Measurements from ENCODE around the gene IPO9. TPM values are rescaled to one million over a fixed set of nuclear protein-coding genes. Genes with fewer than 3 reads are reported as not detected.

IPO9 gene
- total and polyA plus RNA-seq, 7 donors = 8.1 to 20.2 (median 15.5) TPM

DNA sequence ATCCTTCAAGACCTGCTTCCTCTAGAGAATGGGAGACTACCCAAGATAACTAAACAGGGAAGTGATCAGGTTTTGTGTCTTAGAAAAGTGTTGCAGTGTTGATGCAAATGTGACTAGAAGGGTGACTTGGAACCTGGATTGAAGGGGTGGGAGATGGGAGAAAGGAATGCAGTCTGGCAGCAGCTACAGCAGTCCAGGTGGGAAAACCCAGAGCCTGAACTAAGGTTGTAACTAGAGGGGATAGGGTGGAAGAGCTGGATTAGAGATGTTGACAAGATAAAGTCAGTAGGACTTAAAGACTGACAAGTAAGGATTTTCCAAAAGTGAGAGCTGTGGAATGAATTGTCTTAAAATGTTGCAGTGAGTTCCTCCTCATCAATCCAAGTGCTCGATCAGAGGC is 52.7 kb downstream of the IPO9 start:
- Histone ChIP-seq H3K27me3 (no peaks in the 10 kb centered on the region), H3K9me3 (no peaks in the 10 kb centered on the region), H3K36me3 (no peaks in the 10 kb centered on the region), H3K4me1 (peaks cover 0 to 41% (median 34%) of the 10 kb centered on the region in 4 donors), H3K4me3 (no peak overlapping the region), H3K27ac (no peak overlapping the region)
- WGBS, 2 donors = 83 to 86% methylated on average over 1 of the region's 1 CpG
- TF ChIP-seq EP300 (IDR thresholded peaks at IDR 0.05) = no peak
- no peak for TF ChIP-seq POLR2AphosphoS5 (IDR thresholded peaks at IDR 0.05)
- TF ChIP-seq, protein P1, sequence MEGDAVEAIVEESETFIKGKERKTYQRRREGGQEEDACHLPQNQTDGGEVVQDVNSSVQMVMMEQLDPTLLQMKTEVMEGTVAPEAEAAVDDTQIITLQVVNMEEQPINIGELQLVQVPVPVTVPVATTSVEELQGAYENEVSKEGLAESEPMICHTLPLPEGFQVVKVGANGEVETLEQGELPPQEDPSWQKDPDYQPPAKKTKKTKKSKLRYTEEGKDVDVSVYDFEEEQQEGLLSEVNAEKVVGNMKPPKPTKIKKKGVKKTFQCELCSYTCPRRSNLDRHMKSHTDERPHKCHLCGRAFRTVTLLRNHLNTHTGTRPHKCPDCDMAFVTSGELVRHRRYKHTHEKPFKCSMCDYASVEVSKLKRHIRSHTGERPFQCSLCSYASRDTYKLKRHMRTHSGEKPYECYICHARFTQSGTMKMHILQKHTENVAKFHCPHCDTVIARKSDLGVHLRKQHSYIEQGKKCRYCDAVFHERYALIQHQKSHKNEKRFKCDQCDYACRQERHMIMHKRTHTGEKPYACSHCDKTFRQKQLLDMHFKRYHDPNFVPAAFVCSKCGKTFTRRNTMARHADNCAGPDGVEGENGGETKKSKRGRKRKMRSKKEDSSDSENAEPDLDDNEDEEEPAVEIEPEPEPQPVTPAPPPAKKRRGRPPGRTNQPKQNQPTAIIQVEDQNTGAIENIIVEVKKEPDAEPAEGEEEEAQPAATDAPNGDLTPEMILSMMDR (IDR thresholded peaks at IDR 0.05) = no peak
- no peak for TF ChIP-seq POLR2A (IDR thresholded peaks at IDR 0.05)
- DNase-seq = no peak
- intact Hi-C loops (cut with DNase I) = no loop called here

DNA sequence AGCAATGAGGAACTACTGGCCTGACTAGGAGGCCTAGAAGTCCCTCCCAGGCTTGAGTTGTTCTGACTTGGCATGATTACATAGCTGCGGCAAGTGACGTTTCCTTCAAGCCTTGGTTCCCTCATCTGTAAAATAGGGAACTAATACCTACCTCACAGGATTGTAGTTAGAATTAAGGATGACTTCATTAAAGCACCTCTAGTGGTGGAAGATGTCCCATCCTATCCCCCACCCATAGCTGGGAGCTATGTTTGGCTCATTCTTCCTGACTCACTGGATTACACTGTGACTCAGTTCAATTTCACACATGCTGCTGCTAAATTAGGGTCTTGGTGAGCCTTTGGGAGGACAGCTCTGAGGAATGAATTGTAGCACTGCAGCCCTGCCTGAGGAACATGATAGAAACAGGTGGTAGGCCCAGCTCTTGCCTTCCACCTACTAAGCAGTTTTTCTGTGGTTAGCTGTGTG is 53.7 kb downstream of the IPO9 start:
- H3K27me3 ChIP-seq = no peaks in the 10 kb centered on the region
- intact Hi-C loops (cut with DNase I) = no loop called here
- WGBS, 2 donors = 47% methylated on average over 2 of the region's 2 CpGs
- TF ChIP-seq POLR2AphosphoS5 (IDR thresholded peaks at IDR 0.05) (peak in 1 of 4 donors; percentile 29), POLR2A (IDR thresholded peaks at IDR 0.05) (no peak)
- H3K4me1 ChIP-seq = peaks cover 0 to 45% (median 37%) of the 10 kb centered on the region in 4 donors
- peak overlapping the region in 1 of 4 donors; percentile 41 for H3K27ac ChIP-seq
- DNase-seq = no peak
- H3K36me3 ChIP-seq = no peaks in the 10 kb centered on the region
- no peaks in the 10 kb centered on the region for H3K9me3 ChIP-seq
- H3K4me3 ChIP-seq = no peak overlapping the region

DNA sequence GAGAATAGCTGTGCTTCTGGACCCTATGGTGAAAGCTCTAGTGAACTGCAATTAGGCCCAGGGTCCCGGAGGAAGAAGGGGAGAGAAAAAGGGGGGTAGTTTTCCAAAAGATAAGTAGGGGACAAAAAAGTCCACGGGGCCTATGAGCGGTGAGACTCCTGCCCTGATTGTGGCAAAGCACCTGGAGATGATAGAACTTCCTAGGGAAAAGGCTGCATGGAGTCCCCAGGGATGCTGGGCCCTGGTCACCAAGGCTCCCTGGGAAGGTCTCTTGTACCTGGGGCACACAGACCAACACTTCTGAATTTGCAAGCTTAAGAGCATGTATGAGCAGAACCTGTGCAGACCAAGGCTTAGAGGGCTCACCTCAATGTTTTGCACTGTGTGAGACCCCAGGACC is 54.3 kb downstream of the IPO9 start:
- H3K27me3 ChIP-seq = no peaks in the 10 kb centered on the region
- no peaks in the 10 kb centered on the region for H3K36me3 ChIP-seq
- H3K9me3 ChIP-seq = no peaks in the 10 kb centered on the region
- H3K27ac ChIP-seq = peak overlapping the region in 1 of 4 donors; percentile 41
- intact Hi-C loops (cut with DNase I) = no loop called here
- no peak for DNase-seq
- TF ChIP-seq, protein P1 (IDR thresholded peaks at IDR 0.05) = no peak
- TF ChIP-seq POLR2AphosphoS5 (IDR thresholded peaks at IDR 0.05) (peak in 1 of 4 donors; percentile 1), EP300 (IDR thresholded peaks at IDR 0.05) (no peak)
- WGBS, 2 donors = 67 to 82% methylated on average over 3 of the region's 3 CpGs
- H3K4me1 ChIP-seq = peaks cover 0 to 47% (median 38%) of the 10 kb centered on the region in 4 donors
- no peak overlapping the region for H3K4me3 ChIP-seq

DNA sequence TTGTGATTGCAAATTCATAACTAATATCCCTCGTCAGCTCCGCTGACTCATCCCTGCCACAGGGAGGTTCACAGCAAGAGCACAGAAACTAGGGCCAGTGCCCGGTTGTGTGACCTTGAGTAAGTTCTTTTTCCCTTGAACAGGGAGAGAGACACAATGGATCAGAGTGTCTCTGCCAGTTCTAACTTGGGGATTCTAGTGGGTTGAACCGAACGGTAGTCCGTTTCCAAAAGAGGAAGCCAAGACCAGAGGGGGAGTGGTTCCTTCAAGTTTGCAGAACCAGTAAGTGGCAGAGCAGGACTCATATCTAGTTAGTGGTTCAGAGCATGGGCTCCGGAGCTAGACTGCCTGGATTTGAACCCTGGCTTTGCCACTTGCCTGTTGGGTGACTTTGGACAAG is 54.8 kb downstream of the IPO9 start:
- no peaks in the 10 kb centered on the region for H3K36me3 ChIP-seq
- peak overlapping the region in 1 of 4 donors; percentile 41 for H3K27ac ChIP-seq
- H3K4me1 ChIP-seq = peaks cover 0 to 48% (median 36%) of the 10 kb centered on the region in 4 donors
- 24 to 35% methylated on average over 7 of the region's 7 CpGs for WGBS, 2 donors
- intact Hi-C loops (cut with DNase I) = no loop called here
- no peak overlapping the region for H3K4me3 ChIP-seq
- no peaks in the 10 kb centered on the region for H3K27me3 ChIP-seq
- H3K9me3 ChIP-seq = no peaks in the 10 kb centered on the region
- no peak for DNase-seq
- TF ChIP-seq POLR2A (IDR thresholded peaks at IDR 0.05) (no peak), POLR2AphosphoS5 (IDR thresholded peaks at IDR 0.05) (peak in 1 of 4 donors; percentile 11)

DNA sequence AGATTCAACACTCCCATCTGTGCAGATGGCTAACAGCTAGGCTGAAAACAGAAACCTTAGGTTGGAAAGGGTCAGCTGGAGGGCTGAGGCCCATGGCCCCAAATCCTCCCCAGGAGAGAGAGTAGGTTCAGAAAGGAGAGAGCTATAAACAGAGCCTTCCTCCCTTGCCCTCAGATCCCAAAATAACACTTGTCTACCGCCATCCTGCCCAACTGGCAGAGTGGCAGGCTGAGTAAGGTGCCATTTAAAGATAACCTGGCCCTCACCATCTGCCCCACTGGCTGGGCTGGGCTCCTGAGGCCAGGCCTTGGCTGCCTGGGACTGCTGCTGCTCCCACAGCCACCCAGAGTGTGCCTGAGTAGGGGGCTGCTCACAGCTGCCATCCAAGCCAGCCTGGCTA is 55.5 kb downstream of the IPO9 start:
- peak overlapping the region in 2 of 4 donors; percentile 33 to 41 for H3K27ac ChIP-seq

More for the DNA sequence above, 55.5 kb downstream of the IPO9 start:
- Histone ChIP-seq H3K9me3 (no peaks in the 10 kb centered on the region), H3K4me3 (no peak overlapping the region), H3K27me3 (no peaks in the 10 kb centered on the region), H3K4me1 (peaks cover 0 to 54% (median 42%) of the 10 kb centered on the region in 4 donors), H3K36me3 (no peaks in the 10 kb centered on the region)
- no peak for DNase-seq
- intact Hi-C loops (cut with DNase I) = no loop called here
- 36 to 40% methylated on average over 1 of the region's 1 CpG for WGBS, 2 donors
- TF ChIP-seq EP300 (IDR thresholded peaks at IDR 0.05) (no peak), POLR2A (IDR thresholded peaks at IDR 0.05) (no peak), POLR2AphosphoS5 (IDR thresholded peaks at IDR 0.05) (no peak)
- TF ChIP-seq, protein P1 (IDR thresholded peaks at IDR 0.05) = no peak

Data from sigmoid colon (tissue), 7 donors.